GM12878 (cell line): ENCODE data around the gene LSM7. TPM values are rescaled to one million over a fixed set of nuclear protein-coding genes. Genes with fewer than 3 reads are reported as not detected.

Source experiments
- ATAC-seq: fragments of 200-7000 bp; cut with Tn5 transposase; 3 replicates; pipeline ENCODE4 v1.9.1; 2020; ENCODE audit warnings: mild to moderate bottlenecking, moderate library complexity
- BruUV-seq: library from RNA; stranded (reverse); fragments of 400-500 nt; replicated peaks from 2 replicates; lab custom pipeline; 2021; lab: Mats Ljungman, UMichigan
- CTCF ChIA-PET: fragments of 300-600 bp; sonication (Branson Sonifier 250); formaldehyde crosslinking; extraction: SDS; loops from one replicate; lab custom pipeline; 2021; ENCODE audit warnings: inconsistent platforms; lab: Yijun Ruan, JAX
- POLR2A ChIA-PET: fragments of 350-600 bp; formaldehyde crosslinking; extraction: SDS; loops from one replicate; lab custom pipeline; 2021; ENCODE audit warnings: inconsistent platforms; lab: Charles Lee
- RAD21 ChIA-PET: fragments of 300-600 bp; sonication (Branson Sonifier 250); formaldehyde crosslinking; loops from one replicate; lab custom pipeline; 2023; ENCODE audit warnings: antibody characterized with exemption; ENCODE audit not compliant: unreplicated experiment; lab: Charles Lee
- SMC1A ChIA-PET: fragments of 300-600 bp; sonication (Branson Sonifier 250); formaldehyde crosslinking; loops from one replicate; lab custom pipeline; 2023; ENCODE audit not compliant: unreplicated experiment, uncharacterized antibody; lab: Charles Lee
- DNase-seq: peaks from one replicate; pipeline ENCODE4 v3.0.0-alpha.2; 2011; ENCODE audit warnings: low read depth, low spot score
- FAIRE-seq: peaks from 3 replicates; lab custom pipeline; 2011; peaks lifted over from hg19 to GRCh38; lab: Jason Lieb, UNC
- H2AFZ ChIP-seq: 2 replicates; pipeline ENCODE4 v1.6.0; 2011; ENCODE audit warnings: low read depth, low read length, control low read depth; ENCODE audit not compliant: control insufficient read depth
- H3K27ac ChIP-seq: 2 replicates; pipeline ENCODE4 v1.5.1; 2011; ENCODE audit warnings: control low read depth; ENCODE audit not compliant: control insufficient read depth, insufficient read depth
- H3K27me3 ChIP-seq, 2 experiments: replicated peaks in 1 of 2; 2 replicates each; pipeline versions ENCODE4 v1.6.0 to v1.6.1; 2011; ENCODE audit warnings: low read length in 1 of 2; ENCODE audit not compliant: control insufficient read depth in 2 of 2, insufficient read depth in 2 of 2
- H3K36me3 ChIP-seq, 2 experiments: 2 replicates each; pipeline ENCODE4 v1.5.1; 2011; ENCODE audit warnings: low read length in 1 of 2; ENCODE audit not compliant: control insufficient read depth in 2 of 2, insufficient read depth in 2 of 2
- H3K4me1 ChIP-seq: 2 replicates; pipeline ENCODE4 v1.6.1; 2011; ENCODE audit warnings: mild to moderate bottlenecking, low read length, moderate library complexity, mixed read lengths; ENCODE audit not compliant: control insufficient read depth, insufficient read depth
- H3K4me2 ChIP-seq: 2 replicates; pipeline ENCODE4 v1.6.0; 2011; ENCODE audit warnings: control low read depth; ENCODE audit not compliant: control insufficient read depth, insufficient read depth
- H3K4me3 ChIP-seq: fragments of 200-600 bp; sonication (generic); 2 replicates; pipeline ENCODE4 v1.5.1; 2016
- H3K79me2 ChIP-seq: 2 replicates; pipeline ENCODE4 v1.6.0; 2011; ENCODE audit warnings: low read length; ENCODE audit not compliant: control insufficient read depth, insufficient read depth
- H3K9ac ChIP-seq: 2 replicates; pipeline ENCODE4 v1.8.0; 2011; ENCODE audit warnings: low read length, control low read depth, mixed read lengths; ENCODE audit not compliant: control insufficient read depth, insufficient read depth
- H3K9me3 ChIP-seq: replicated peaks from 3 replicates; pipeline ENCODE4 v1.5.1; 2011; ENCODE audit warnings: mild to moderate bottlenecking, low read length; ENCODE audit not compliant: control insufficient read depth, insufficient read depth
- H4K20me1 ChIP-seq: 2 replicates; pipeline ENCODE4 v1.6.0; 2011; ENCODE audit not compliant: control insufficient read depth, insufficient read depth
- ATF2 ChIP-seq: IDR thresholded peaks from 2 replicates; pipeline ENCODE4 v1.6.1; 2012; ENCODE audit warnings: low read length, inconsistent platforms
- CBX5 ChIP-seq: sonication (generic); IDR thresholded peaks from 2 replicates; pipeline ENCODE4 v1.6.1; 2016; ENCODE audit warnings: low read depth, moderate library complexity, mild to moderate bottlenecking, inconsistent platforms
- GABPA ChIP-seq: IDR thresholded peaks from 2 replicates; pipeline ENCODE4 v1.6.1; 2014; ENCODE audit warnings: antibody characterized with exemption, low read depth, mild to moderate bottlenecking, inconsistent platforms
- IKZF1 ChIP-seq: fragments of 450-650 bp; conservative IDR thresholded peaks from 2 replicates; pipeline ENCODE4 v1.6.1; 2017; ENCODE audit warnings: antibody characterized with exemption, mild to moderate bottlenecking
- NFXL1 ChIP-seq: fragments of 450-650 bp; IDR thresholded peaks from 2 replicates; pipeline ENCODE4 v1.6.1; 2017; ENCODE audit warnings: antibody characterized with exemption, mild to moderate bottlenecking, borderline replicate concordance
- POLR2A ChIP-seq: IDR thresholded peaks from 2 replicates; pipeline ENCODE4 v1.6.1; 2011; ENCODE audit warnings: low read depth, mild to moderate bottlenecking, low read length
- WRNIP1 ChIP-seq: IDR thresholded peaks from 2 replicates; pipeline ENCODE4 v1.6.1; 2011; ENCODE audit warnings: low read depth, low read length, improper control_type of control experiment, borderline replicate concordance
- YY1 ChIP-seq: IDR thresholded peaks from 2 replicates; pipeline ENCODE4 v1.6.1; 2011; ENCODE audit warnings: low read depth, mild to moderate bottlenecking, low read length
- WGBS: methylation state at CpG from one replicate; pipeline ENCODE4 v1.1.6; 2016; ENCODE audit warnings: low lambda C conversion rate; ENCODE audit not compliant: insufficient replicate concordance, insufficient coverage; ENCODE audit errors: missing lambda C conversion rate; 5-methylcytosine and 5-hydroxymethylcytosine counted together
- in situ Hi-C: fragments of 300-500 bp; cut with MboI; formaldehyde crosslinking; loops from 9 replicates; pipeline ENCODE4 v1.14.3; 2018; ENCODE audit warnings: mixed read lengths
- intact Hi-C: fragments of 100-400 bp; cut with micrococcal nuclease; formaldehyde crosslinking; loops from one replicate; pipeline ENCODE4 v1.14.2; 2022; ENCODE audit not compliant: unreplicated experiment
- polyA plus RNA-seq, 11 experiments: library from polyadenylated mRNA; depleted of rRNA in 4 of 11; unstranded in 6 of 11; stranded (reverse) in 5 of 11; fragments of >200 nt; fragmentation: Nextera tagmentation in 4 of 11; fragmentation: Illumina TruSeq in 1 of 11; extraction: Ambion mirVana in 4 of 11; extraction: Trizol in 1 of 11; gene quantifications; 1 replicate in 1 of 11; 2 replicates in 10 of 11; pipeline versions ENCODE4 v1.2.1 to v1.2.3, GENCODE V29; 2011 to 2016; ENCODE audit warnings: inconsistent platforms in 2 of 11, missing spikeins in 2 of 11, low read depth in 1 of 11
- total RNA-seq, 4 experiments: library from RNA; depleted of rRNA in 3 of 4; stranded (reverse); fragments of >200 nt in 3 of 4; fragmentation: Illumina TruSeq in 1 of 4; extraction: Trizol in 1 of 4; gene quantifications; 2 replicates each; pipeline versions ENCODE4 v1.2.1 to v1.2.3, GENCODE V29; 2013 to 2021
- TF ChIP-seq, protein P1 (sequence below): IDR thresholded peaks from 2 replicates; pipeline ENCODE4 v1.6.1; 2011; ENCODE audit warnings: borderline replicate concordance, low read depth, mild to moderate bottlenecking, moderate library complexity, low read length; ENCODE audit not compliant: insufficient read depth, poor library complexity, severe bottlenecking
- TF ChIP-seq, protein P2 (sequence below): fragments of 450-650 bp; conservative IDR thresholded peaks from 2 replicates; pipeline ENCODE4 v1.6.1; 2017; ENCODE audit warnings: mild to moderate bottlenecking, moderate library complexity

LSM7 gene
- total and polyA plus RNA-seq, 10 of the 15 experiments (the other 5 are each of a cell fraction or from before 2014, with no cell fraction given): 24.4 to 424 (median 217) TPM

DNA sequence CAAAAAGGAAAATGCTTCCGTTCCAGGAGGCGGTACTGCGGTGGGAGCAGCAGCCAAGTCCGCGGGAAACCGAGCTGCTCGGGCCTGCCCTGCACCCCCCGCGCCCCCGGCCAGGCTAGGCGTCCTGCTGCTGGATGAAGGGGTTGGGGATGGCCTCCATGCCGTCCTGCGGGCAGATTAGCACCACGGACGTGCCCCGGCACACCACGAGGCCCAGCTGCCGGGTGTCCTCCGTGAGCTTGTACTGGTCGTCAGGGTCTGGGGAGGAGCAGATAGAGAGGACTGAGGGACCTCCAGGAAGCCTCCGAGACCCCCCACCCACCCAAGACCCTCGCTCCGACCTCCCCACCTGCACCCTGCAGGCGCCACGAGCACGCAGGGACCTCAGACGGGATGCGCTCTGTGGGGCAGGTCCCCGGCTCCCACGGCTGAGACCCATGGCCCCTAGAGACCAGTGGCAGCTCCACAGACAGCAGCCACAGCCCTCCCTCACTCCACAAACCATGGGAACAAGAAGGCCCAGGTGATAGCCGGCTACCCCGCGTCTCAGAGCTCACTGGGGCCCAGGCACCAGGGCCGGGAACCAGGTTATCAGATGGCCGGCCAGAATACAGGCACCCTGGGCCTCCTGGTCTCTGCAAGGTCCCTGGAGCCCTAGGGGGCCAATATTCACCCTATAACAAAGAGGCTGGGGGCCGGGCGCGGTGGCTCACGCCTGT, 6.7 kb downstream of the LSM7 start (continued):
- TF ChIP-seq IKZF1: no peak
- TF ChIP-seq, all 136 proteins: peak for 0

GRCh38 chr19:2320939-2321338, 7.4 kb downstream of the LSM7 start:
- Histone ChIP-seq H3K4me1 (peaks cover 23% of the 10 kb centered on the region), H4K20me1 (0 out of 2 replicates have a peak, but pooled peaks cover 2% of the 10 kb centered on the region), H3K36me3 (peaks cover 0 to 6% of the 10 kb centered on the region in 2 experiments; a peak in 2 of 4 replicates), H3K27ac (no peak overlapping the region), H3K4me3 (no peak overlapping the region), H3K9ac (no peak overlapping the region), H3K9me3 (no peaks in the 10 kb centered on the region), H3K4me2 (no peak overlapping the region), H3K79me2 (peaks cover 17% of the 10 kb centered on the region), H3K27me3 (no peaks in the 10 kb centered on the region), H2AFZ (no peak overlapping the region)
- ChIA-PET POLR2A (no interaction called here), SMC1A (no interaction called here), RAD21 (interaction anchor here (1.7 kb wide), 1 partner anchor 71 kb away, joined by 7 read pairs; no protein-coding TSS in a partner anchor), CTCF (no interaction called here)
- intact Hi-C loops: no loop called here
- in situ Hi-C loops: no loop called here
- 91% methylated on average over 11 of the region's 12 CpGs for WGBS
- DNase-seq (no peak), ATAC-seq (no peak), FAIRE-seq (no peak)
- TF ChIP-seq NFXL1: no peak
- peak; percentile 48 for TF ChIP-seq POLR2A
- BruUV-seq: no TSS peak

DNA sequence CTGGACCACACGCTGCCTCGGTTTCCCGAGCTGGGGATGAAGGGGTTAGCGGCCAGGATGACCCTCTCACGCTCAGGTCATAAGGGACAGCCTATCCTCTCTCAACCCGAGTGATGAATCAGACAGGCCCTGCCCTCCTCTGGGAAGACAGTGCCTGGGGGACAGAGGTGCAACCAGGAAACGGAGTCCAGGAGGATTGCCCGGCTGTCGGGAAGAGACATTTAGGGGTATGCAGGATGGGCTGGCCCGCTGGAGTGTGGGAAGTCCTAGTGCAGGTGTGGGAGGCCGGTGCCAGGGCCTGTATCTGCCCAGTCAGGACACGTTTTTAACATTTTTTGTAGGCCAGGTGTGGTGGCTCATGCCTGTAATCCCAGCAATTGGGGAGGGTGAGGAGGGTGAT, 8.3 kb downstream of the LSM7 start:
- no peak overlapping the region for H3K4me2 ChIP-seq
- BruUV-seq: no TSS peak
- ATAC-seq (no peak), FAIRE-seq (no peak), DNase-seq (no peak)
- peaks cover 8% of the 10 kb centered on the region for H3K79me2 ChIP-seq
- ChIA-PET POLR2A (no interaction called here), SMC1A (interaction anchor here (0.5 kb wide), 1 partner anchor 172 kb away, joined by 3 read pairs; no protein-coding TSS in a partner anchor), RAD21 (no interaction called here), CTCF (no interaction called here)
- H3K36me3 ChIP-seq: peaks cover 0 to 6% of the 10 kb centered on the region in 2 experiments; a peak in 2 of 4 replicates
- 87% methylated on average over 12 of the region's 12 CpGs for WGBS
- H3K4me3 ChIP-seq: no peak overlapping the region
- intact Hi-C loops (no loop called here), in situ Hi-C loops (no loop called here)
- H3K27me3 ChIP-seq: no peaks in the 10 kb centered on the region
- H3K27ac ChIP-seq: no peak overlapping the region
- no peak overlapping the region for H2AFZ ChIP-seq
- no peaks in the 10 kb centered on the region for H4K20me1 ChIP-seq
- no peak overlapping the region for H3K9ac ChIP-seq
- H3K9me3 ChIP-seq: peaks cover 2% of the 10 kb centered on the region; the same call in 1 of the 3 replicates
- peaks cover 14% of the 10 kb centered on the region for H3K4me1 ChIP-seq
- no peak for TF ChIP-seq GABPA
- TF ChIP-seq, protein P1, sequence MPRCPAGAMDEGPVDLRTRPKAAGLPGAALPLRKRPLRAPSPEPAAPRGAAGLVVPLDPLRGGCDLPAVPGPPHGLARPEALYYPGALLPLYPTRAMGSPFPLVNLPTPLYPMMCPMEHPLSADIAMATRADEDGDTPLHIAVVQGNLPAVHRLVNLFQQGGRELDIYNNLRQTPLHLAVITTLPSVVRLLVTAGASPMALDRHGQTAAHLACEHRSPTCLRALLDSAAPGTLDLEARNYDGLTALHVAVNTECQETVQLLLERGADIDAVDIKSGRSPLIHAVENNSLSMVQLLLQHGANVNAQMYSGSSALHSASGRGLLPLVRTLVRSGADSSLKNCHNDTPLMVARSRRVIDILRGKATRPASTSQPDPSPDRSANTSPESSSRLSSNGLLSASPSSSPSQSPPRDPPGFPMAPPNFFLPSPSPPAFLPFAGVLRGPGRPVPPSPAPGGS: no peak
- no peak for TF ChIP-seq ATF2
- no peak for TF ChIP-seq CBX5
- no peak for TF ChIP-seq WRNIP1
- TF ChIP-seq, protein P2, sequence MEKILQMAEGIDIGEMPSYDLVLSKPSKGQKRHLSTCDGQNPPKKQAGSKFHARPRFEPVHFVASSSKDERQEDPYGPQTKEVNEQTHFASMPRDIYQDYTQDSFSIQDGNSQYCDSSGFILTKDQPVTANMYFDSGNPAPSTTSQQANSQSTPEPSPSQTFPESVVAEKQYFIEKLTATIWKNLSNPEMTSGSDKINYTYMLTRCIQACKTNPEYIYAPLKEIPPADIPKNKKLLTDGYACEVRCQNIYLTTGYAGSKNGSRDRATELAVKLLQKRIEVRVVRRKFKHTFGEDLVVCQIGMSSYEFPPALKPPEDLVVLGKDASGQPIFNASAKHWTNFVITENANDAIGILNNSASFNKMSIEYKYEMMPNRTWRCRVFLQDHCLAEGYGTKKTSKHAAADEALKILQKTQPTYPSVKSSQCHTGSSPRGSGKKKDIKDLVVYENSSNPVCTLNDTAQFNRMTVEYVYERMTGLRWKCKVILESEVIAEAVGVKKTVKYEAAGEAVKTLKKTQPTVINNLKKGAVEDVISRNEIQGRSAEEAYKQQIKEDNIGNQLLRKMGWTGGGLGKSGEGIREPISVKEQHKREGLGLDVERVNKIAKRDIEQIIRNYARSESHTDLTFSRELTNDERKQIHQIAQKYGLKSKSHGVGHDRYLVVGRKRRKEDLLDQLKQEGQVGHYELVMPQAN: no peak
- TF ChIP-seq YY1: no peak
